Measurements from ENCODE around the gene TMEM26.

GRCh38 chr10:61448091-61448490 is 5.1 kb downstream of the TMEM26 start:
- TF ChIP-seq, protein P1, sequence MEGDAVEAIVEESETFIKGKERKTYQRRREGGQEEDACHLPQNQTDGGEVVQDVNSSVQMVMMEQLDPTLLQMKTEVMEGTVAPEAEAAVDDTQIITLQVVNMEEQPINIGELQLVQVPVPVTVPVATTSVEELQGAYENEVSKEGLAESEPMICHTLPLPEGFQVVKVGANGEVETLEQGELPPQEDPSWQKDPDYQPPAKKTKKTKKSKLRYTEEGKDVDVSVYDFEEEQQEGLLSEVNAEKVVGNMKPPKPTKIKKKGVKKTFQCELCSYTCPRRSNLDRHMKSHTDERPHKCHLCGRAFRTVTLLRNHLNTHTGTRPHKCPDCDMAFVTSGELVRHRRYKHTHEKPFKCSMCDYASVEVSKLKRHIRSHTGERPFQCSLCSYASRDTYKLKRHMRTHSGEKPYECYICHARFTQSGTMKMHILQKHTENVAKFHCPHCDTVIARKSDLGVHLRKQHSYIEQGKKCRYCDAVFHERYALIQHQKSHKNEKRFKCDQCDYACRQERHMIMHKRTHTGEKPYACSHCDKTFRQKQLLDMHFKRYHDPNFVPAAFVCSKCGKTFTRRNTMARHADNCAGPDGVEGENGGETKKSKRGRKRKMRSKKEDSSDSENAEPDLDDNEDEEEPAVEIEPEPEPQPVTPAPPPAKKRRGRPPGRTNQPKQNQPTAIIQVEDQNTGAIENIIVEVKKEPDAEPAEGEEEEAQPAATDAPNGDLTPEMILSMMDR (IDR thresholded peaks at IDR 0.05) = no peak
- TF ChIP-seq POLR2A (IDR thresholded peaks at IDR 0.05) (no peak), EP300 (IDR thresholded peaks at IDR 0.05) (no peak), POLR2AphosphoS5 (IDR thresholded peaks at IDR 0.05) (no peak)

All from stomach (tissue), 4 donors.